COLO668 (cell line): ENCODE measurements around the gene FTO.

ENCODE experiments used
- DNase-seq: peaks from one replicate; lab custom pipeline; 2025; ENCODE audit not compliant: unreplicated experiment; lab: John Stamatoyannopoulos, UW

The FTO gene

DNA sequence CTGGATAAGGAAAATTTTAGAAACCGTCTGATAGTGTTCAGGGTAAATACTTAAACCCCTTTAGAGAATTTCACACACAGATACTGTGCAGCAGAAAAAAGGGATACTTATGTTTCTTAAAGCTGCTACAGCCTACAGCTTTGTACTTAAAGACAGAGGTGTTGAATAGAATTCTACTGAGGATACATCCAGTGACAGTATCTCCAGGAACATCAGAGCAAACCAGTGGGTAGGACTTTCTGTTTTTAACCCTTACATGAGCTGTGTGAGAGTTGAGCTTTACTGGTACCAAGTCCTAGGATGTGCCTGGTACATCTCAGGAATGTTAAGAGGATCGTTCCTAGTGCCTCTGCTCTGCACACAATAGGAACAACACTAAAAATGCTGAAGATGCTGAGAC, 191.5 kb downstream of the FTO start:
- DNase-seq: no peak

DNA sequence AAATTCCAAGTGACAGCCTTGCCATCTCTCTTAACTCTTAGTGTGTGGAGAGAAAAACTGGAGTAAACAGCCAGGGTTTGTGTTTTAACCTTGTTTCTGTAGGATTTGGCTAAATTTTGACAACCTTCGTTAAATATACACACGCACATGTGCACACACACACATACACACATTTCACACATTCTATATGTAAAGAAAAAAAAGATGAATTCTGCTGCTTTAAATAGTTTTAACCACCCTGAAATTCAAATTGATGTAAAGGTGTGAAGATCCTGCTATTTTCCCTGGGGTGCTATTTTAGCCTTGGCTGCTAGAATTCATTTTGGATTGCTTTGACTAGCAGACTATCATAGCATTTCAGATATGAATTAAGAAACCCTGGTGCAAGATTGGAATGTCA, 191.9 kb downstream of the FTO start:
- DNase-seq: no peak

DNA sequence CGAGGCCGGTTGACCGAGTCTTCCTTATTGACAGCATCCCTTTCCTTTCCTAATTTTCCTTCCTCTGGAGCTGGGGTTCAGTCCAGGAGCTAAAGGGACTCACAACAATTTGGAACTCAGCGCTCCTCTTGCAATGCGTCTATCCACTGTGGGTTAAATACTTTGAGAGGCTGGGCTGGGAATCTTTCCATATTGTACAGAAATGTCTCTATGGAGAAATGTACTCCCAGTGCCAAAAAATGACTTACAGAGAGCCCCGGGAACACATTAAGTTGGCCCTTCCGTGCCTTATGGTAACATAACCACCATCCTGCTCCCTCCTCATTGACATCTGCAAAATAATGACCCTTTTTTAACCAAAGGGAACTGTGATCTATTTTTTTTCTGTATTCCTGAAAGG, 192.8 kb downstream of the FTO start:
- DNase-seq: no peak

DNA sequence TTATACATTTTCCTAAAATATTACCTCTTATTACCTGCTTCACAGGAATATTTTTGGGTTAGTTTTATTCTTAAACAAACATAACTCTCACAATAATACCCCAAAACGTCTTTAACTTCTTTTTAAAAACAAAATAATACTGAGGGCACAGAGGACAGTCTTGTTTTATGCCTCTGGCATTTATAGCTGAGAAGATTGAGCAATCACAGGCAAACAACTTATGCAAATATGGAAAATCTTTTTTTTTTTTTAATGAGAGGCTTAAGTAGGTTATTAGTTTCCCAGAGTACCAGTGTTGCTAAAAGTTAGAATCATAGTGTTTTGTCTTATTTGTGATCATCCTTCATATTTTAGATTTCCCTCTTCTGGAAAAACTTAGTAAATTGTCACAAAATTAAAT, 195.0 kb downstream of the FTO start:
- no peak for DNase-seq

DNA sequence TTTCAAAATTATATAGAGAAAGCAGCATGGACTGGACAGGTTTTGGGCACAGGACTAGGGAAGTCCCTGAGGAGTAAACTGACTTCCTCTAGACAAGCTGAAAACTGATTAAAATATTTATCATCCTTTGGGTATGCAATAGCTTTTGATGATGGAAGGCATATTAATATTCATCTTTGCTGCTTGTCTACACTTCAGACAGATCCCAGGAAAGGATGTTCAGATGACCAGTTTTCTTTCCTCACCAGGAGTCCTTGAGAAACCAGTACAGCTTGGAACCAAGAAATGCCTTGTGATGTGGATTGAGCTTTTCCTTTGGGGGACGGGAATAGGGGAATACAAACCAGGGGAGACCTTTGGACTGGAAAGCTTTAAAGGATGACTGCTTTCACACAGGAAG, 195.5 kb downstream of the FTO start:
- DNase-seq: no peak

DNA sequence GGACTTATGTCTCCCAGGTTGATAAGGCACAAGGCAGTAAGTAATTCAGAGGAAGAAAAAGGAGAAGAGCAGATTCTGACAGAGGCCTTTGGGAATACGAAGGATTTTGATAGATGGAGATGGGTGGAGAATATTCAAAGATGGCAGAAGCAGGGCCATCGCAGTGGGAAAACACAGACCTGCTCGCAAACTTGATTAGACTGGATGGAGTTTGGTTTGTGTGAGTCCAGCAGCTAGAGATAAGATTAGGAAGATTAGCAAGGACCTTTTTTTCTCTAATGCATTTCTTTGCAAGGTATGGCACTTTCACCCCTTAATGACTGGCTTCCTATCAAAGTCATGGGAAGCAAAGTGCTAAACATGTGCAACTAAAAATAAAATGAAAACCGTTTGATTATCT, 196.7 kb downstream of the FTO start:
- no peak for DNase-seq

DNA sequence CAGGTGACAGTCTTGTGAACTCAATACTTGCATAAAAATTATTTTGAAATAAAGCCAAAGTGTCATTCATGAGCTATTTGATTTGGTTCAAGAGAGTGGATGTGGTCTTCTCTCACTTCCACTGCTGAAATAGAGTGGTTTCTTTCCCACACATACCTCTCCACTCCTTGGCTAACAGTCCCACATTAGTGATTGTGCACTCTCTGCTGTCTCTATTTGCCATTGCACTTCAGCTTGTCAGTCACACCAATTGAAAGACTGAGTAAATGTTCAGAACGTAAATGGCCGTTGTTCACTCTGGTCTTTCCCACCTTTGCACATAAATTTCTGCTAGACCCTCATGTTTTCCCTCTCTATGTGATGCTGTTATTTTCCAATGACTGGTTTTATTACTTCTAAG, 197.5 kb downstream of the FTO start:
- DNase-seq: no peak

DNA sequence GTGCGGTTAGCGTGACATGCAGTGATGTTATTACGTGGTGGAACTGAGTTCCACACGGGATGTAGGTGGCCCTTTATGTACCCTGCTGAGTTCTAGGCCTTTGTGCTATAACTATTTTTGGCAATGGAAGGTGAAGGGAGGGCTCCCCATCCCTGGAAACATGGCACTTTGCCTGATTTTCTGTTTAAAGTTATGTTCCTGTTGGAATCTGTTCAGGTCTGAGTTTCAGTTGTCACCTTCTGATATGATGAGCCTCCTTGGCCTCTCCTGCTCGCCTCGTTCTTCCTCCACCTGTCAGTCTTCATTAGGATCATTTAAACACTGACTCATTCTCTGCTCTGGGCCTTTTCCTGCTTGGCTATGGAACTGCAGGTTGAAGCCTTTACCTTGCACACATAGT, 200.6 kb downstream of the FTO start:
- no peak for DNase-seq

DNA sequence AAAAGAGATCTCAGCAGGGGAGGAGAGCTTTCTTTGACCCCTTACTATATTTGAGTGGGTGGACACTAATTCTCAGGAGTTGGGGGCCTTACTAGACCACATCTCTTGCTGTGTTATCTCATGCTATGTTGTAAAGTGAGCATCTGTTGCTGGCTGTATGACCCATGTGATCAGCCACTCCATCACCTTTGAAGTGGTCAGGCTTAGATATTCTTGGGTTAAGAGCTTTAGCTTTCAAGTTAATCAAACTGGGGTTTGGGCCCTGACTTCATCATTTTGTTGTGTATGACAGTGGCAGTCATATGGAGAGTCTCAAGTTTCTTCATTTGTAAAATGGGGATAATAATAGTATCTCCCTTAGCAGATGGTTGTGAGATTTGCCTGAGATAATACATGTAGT, 201.1 kb downstream of the FTO start:
- DNase-seq: no peak

DNA sequence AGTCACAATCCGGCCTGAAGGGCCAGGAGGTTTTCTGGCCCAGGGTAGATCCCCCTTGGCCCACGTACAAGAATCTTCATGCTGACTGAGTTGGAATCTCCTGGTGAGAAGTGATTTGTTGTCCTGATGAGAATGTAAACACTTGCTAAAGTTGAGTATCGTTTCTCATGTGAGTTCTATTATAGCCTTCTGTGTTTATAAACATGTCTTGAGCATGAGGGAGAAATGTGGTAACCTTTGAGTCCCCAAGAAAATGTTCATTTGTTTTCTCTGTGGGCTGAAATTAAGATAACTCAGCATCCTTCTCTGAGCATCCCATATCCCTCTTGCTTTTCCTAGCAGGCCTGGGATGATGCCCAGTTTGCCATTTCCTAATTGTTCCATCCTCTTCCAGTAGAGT, 204.8 kb downstream of the FTO start:
- no peak for DNase-seq

DNA sequence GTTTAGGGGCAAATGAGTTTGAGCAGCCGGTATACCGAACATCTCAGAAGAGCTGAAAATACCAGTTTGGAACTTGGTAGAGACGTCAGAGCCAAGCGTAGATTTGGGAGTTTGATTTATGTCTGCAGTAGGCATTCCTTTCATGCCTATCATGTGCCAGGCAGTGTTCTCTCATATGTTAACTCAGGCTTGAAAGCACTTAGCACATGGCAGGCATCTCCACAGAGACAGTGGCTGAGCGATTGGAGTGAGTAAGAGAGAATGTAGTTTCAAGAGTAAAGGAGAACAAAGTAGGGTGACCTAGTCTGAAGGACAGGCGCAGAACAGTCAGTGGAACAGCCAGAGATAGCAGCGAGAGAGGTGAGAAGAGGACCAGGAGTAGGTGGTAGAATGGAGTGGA, 207.0 kb downstream of the FTO start:
- no peak for DNase-seq

DNA sequence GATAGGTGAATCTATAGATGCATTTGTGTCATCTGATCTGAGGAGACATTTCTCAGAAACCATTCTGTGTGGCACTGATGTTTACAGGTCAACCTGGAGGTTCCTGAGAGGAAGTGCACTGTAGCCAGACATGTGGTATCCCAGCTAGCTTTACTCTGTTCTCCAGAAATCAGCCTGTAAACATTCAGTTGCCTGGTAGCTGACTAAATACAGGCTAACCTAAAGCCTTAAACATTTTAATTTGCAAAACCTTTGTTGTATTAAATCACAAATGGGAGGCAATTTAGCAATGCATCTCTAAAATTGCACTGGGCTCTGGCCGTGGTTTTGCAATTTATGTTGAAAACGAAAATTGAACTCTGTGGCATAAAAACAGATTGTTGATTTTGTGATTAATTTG, 207.6 kb downstream of the FTO start:
- no peak for DNase-seq

DNA sequence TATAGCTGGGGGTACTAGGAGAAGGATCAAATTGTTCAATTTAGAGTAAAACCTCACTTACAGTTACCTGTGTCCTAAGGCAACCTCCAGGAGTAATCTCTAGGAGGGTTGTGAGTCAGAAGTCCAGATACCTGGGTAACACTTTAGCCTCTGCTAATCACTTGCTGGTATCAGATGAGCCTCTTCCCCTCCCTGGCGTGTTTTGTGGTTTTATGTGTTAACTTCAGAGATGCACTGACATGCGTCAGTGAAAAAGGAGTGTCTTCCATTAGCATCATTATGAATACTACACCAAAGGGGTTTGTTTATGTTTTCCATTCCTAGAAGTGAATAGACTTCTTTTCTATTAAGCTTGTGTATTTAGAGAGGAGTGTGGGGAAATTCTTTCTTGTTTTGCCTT, 208.2 kb downstream of the FTO start:
- no peak for DNase-seq

DNA sequence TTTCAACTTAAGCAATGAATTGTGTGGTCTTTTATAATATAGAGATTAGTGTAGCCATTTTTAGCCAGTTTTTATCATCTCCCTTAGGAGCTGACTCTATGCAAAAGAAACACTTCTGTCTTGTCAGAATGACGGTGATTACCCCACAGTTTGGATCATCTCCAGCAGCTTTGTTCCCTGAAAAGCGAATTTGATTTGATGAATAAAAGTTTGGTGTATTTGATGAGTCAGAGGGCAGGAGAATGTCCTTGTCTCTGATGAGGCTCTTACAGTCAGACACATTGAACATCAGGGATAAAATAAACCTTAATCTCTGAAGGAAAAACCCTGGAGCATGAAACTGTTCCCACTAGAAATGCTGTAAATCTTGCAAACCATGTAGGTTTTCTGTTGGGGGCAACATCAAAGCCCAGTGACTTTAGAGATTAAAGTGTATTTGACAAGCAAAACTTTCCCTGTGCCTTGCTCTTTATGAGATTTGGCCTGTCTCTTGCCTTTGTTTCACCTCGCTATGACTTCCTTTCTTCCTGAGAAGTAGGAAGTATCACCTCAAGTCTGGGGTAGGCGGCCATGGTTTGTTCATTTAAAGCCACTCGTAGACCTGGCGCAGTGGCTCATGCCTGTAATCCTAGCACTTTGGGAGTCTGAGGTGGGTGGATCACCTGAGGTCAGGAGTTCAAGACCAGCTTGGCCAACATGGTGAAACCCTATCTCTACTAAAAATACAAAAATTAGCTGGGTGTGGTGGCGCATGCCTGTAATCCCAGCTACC, 209.3 kb downstream of the FTO start:
- DNase-seq: no peak

DNA sequence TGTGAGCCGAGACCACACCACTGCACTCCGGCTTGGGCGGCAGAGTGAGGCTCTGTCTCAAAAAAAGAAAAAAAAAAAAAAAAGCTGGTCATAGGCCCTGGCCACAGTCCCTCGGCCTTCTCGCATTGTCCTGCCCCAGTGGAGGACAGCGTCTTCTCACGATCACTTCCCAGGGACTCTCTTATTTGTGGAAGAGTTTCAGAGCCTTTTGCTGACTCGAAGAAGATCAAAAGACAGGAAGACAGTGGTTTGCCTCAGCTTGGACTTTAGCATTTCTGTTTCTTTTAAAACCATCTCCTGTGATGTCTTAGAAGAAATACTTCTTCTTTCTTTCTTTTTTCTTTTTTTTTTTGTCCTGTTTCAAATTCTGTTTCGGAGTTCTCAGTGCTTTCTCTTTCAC, 210.0 kb downstream of the FTO start:
- no peak for DNase-seq

DNA sequence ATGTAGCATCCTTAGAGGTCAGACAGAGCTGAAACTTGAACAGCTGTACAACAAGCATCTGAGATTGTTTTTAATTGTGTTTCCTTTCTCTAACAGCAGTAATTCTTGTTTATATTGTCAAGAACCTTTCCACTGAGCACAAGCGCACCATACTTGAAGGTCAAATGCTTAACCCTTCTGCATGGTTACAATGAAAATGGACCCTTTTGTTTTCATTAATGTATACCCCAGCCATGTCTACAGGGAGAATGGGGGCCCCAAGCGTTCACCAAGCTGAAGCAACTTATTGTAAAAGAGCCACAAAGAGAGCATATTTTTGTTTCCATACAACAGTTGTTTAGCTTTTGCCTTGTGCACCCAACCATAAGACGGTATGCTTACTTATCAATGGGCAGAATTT, 210.8 kb downstream of the FTO start:
- DNase-seq: no peak

DNA sequence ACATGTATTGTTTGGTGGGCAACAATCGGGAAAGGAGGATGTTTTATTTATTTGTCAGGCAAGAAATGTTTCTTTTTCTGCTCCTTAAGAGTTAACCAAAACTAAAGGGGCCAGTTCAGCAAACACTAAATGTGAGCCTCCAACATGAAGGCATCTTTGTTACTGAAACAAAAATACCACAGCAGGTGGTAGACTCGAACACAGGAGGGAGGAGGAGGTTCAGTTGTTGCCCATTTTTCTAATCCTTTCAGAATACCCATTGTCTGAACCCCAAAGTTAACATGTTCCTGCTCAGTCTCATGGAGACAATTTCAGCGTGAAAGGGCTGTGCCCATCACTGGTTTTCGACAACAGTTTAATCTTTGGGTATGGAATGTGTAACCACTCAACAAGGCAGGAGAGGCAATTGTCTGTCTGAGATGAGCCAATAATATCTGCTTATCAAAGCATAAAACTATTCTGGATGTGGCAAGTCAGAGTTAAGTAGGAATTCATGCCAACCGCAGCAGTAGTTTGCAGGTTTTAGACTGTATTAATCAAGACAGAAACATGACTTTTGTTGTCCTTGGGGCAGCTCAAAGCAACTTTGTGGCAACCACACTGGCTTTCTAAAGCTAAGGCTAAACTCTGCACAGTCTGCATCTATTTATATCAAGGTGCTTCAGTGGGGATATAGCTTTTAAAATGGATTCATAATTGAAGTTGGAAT, 211.7 kb downstream of the FTO start:
- DNase-seq: no peak

DNA sequence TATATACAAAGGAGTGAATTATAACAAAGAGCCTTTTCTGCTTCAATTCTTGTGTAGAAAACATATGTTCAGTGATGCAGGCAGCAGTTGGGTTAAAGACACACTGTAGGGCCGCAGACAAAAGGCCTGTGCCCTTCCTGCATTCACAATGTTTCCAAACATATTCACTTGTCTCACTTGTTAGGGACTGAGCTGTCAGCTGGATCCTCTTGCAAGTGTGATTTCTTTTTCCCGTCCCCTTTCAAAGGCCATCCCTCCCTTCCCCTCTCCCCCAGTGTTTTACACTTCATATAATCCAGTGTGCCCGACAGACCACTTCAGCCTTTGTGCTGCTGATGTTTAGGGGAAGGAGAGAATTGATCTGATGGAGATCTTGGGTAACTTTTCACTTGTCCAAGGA, 217.0 kb downstream of the FTO start:
- DNase-seq: no peak

DNA sequence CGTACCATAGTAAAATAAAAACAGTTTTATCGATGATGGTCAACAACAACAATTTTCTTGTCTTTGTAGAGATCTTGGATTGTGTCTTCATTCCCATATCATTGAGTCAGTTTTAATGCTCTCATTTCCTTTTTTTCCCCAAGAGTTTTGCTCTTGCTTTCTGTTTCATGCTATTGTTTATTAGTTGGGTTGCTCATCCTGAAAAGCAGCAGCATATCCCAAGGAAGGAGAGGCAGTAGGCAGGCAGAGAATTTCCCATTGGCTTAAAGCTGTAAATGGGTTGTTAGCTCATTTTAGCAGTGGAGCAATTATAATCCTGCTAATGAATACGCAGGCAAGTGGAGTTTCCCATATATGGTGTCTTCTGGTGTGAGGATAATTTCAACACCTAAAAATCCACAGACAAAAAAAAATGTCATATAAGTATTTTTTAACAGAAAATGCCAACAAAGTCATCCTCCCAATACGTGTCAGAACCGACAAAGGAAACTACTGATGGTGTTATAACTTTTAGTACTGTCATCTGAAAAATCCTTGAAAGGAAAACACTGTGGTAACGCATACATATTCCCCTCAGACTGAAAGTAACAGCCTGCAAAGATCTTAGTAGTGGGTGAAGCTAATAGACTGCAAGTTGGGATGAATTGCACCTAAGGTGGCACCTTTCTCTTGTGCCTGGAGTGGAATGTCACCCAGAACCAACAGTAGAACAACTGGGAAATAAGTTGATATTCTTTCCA, 218.3 kb downstream of the FTO start:
- DNase-seq: no peak

DNA sequence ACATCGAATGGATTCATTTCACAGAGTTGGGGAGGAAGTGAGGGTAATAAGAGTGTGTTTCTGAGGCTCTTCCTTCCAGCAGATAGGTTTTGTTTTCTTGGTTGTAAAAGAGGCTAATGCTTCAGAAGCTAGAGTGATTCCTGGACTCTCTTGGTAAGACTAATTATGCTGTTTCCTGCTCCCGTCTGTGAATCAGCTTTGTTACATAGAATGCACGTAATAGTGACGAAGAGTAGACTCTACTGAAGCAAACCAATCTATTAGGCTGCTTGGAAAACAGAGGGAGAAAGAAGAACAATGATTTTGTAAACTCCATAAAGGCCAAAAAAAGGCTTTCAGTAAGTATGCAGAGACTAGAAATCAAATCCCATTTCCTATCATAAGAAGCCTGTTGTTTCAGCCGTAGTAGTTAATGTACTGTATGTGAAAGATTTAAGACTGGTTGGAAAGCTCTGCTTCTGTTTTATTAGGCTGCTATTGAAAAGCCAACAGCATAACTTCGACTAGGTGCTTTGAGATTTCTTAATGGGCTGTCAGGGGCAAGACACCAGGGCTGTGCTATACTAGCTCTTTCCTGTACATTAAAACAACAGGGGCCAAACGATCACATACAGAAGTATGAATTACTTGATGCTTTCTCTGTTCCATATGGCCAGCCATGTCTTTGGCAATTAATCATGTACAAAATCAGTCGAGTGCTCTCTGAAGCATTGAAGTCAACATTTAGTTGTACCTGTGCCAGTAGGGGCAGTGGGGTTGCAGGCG, 219.0 kb downstream of the FTO start:
- DNase-seq: no peak

DNA sequence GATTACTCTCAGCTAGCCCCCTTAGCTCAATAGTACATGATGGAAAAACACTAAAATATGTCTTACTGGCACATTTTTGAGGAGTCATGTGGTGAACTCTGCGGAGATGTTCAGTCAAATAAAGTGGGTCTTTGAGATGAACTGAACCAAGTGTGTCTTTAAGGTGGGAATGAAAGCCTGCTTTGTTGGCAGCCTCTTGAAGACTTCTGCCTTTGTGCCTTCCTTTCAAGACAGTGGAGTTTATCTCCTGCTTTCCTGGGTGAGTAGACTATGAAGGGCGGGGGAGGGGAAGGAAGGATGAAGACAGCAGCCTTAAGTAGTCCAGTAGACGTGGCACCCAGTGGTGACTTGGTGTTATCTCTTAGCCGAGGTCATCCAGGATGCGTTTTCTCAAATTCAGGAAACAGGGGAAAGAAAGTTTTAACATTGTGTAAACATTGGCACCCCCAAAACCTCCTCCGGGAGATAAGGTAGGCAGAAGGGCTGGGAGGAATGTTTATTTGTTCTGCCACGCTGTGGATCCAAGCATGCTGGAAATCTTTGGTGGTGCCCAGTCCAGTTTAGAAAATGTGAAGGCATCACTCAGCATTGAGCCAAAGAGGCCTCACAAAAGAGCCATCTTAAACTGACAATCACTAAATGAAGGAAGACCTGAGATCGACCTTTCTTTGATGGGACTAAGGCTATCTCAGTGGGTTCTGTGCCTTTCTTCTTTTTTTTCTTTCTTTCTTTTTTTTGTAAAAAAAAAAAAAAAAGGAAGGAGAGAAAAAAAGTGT, 220.6 kb downstream of the FTO start:
- DNase-seq: no peak
